Activated CD4-positive, alpha-beta T cell treated with anti-CD3 and anti-CD28 coated beads, Interleukin-2, amount 10 ng/mL, durations not matched to agents 24 days and 14 days (primary cell): ENCODE measurements around the gene NAALADL2. TPM values are rescaled to one million over a fixed set of nuclear protein-coding genes. Genes with fewer than 3 reads are reported as not detected.
"Not testable (repeated sequence)": the region's sequence is repeated elsewhere in the genome, so short reads cannot be mapped to it uniquely, and the experiment has no call there.

Source experiments
- DNase-seq: peaks from one replicate; pipeline ENCODE4 v3.0.0; 2022
- H3K27ac Mint-ChIP-seq: one replicate; pipeline ENCODE4 v1.8.0; 2022; ENCODE audit warnings: mild to moderate bottlenecking, mixed read lengths
- H3K27me3 Mint-ChIP-seq: one replicate; pipeline ENCODE4 v1.8.0; 2022; ENCODE audit warnings: mixed read lengths
- H3K36me3 Mint-ChIP-seq: one replicate; pipeline ENCODE4 v1.8.0; 2022; ENCODE audit warnings: low read depth, mild to moderate bottlenecking, mixed read lengths
- H3K4me1 Mint-ChIP-seq: one replicate; pipeline ENCODE4 v1.8.0; 2021; ENCODE audit warnings: mixed read lengths
- H3K4me3 Mint-ChIP-seq: one replicate; pipeline ENCODE4 v1.8.0; 2022; ENCODE audit warnings: mild to moderate bottlenecking, moderate library complexity, mixed read lengths
- H3K9me3 Mint-ChIP-seq: one replicate; pipeline ENCODE4 v1.8.0; 2021; ENCODE audit warnings: mixed read lengths
- intact Hi-C: fragments of 100-400 bp; cut with micrococcal nuclease; formaldehyde crosslinking; loops from one replicate; pipeline ENCODE4 v1.15.1; 2023
- total RNA-seq: library from RNA; stranded (reverse); gene quantifications from 2 replicates; pipeline ENCODE4 v1.2.3, GENCODE V29; 2022

Gene NAALADL2
- total RNA-seq, 1 donor from 2014 or later, result not detected

- intact Hi-C loops, result no loop called here
- Mint-ChIP-seq H3K4me1 (no peaks in the 10 kb centered on the region), H3K27ac (no peak overlapping the region), H3K4me3 (no peak overlapping the region), H3K27me3 (no peaks in the 10 kb centered on the region), H3K36me3 (no peaks in the 10 kb centered on the region), H3K9me3 (no peaks in the 10 kb centered on the region)
- no peak for DNase-seq
Measured at GRCh38 chr3:175573226-175573625, 714.1 kb downstream of the NAALADL2 start.

- no peak for DNase-seq
- H3K9me3 Mint-ChIP-seq, result no peaks in the 10 kb centered on the region
- no peaks in the 10 kb centered on the region for H3K27me3 Mint-ChIP-seq
- no peak overlapping the region for H3K27ac Mint-ChIP-seq
- no peaks in the 10 kb centered on the region for H3K36me3 Mint-ChIP-seq
- H3K4me3 Mint-ChIP-seq, result no peak overlapping the region
- intact Hi-C loops, result no loop called here
- no peaks in the 10 kb centered on the region for H3K4me1 Mint-ChIP-seq
Measured at GRCh38 chr3:175580318-175580717, 721.2 kb downstream of the NAALADL2 start.

- Mint-ChIP-seq H3K36me3 (no peaks in the 10 kb centered on the region), H3K4me1 (no peaks in the 10 kb centered on the region), H3K27me3 (no peaks in the 10 kb centered on the region), H3K4me3 (no peak overlapping the region), H3K27ac (no peak overlapping the region), H3K9me3 (no peaks in the 10 kb centered on the region)
- intact Hi-C loops, result no loop called here
- no peak for DNase-seq
Measured at GRCh38 chr3:175585898-175586297, 726.8 kb downstream of the NAALADL2 start.

- DNase-seq, result no peak
- no peak overlapping the region for H3K4me3 Mint-ChIP-seq
Measured at GRCh38 chr3:175590745-175591144, 731.6 kb downstream of the NAALADL2 start.

GRCh38 chr3:175591375-175591774 is 732.2 kb downstream of the NAALADL2 start:
- Mint-ChIP-seq H3K4me3 (no peak overlapping the region), H3K36me3 (no peaks in the 10 kb centered on the region), H3K27me3 (no peaks in the 10 kb centered on the region), H3K4me1 (no peaks in the 10 kb centered on the region), H3K27ac (no peak overlapping the region), H3K9me3 (no peaks in the 10 kb centered on the region)
- no peak for DNase-seq
- intact Hi-C loops, result no loop called here

More at GRCh38 chr3:175590745-175591144, 731.6 kb downstream of the NAALADL2 start:
- H3K4me1 Mint-ChIP-seq, result no peaks in the 10 kb centered on the region
- intact Hi-C loops, result no loop called here
- no peak overlapping the region for H3K27ac Mint-ChIP-seq
- H3K9me3 Mint-ChIP-seq, result no peaks in the 10 kb centered on the region
- H3K36me3 Mint-ChIP-seq, result no peaks in the 10 kb centered on the region
- H3K27me3 Mint-ChIP-seq, result no peaks in the 10 kb centered on the region

- no peaks in the 10 kb centered on the region for H3K27me3 Mint-ChIP-seq
- no peaks in the 10 kb centered on the region for H3K9me3 Mint-ChIP-seq
- no peaks in the 10 kb centered on the region for H3K4me1 Mint-ChIP-seq
- H3K27ac Mint-ChIP-seq, result no peak overlapping the region
- DNase-seq, result no peak
- H3K4me3 Mint-ChIP-seq, result no peak overlapping the region
- no peaks in the 10 kb centered on the region for H3K36me3 Mint-ChIP-seq
- intact Hi-C loops, result no loop called here
Measured at GRCh38 chr3:175593331-175593730, 734.2 kb downstream of the NAALADL2 start.

GRCh38 chr3:175598740-175599139 is 739.6 kb downstream of the NAALADL2 start:
- Mint-ChIP-seq H3K27ac (no peak overlapping the region), H3K4me3 (no peak overlapping the region), H3K4me1 (no peaks in the 10 kb centered on the region), H3K27me3 (no peaks in the 10 kb centered on the region), H3K9me3 (no peaks in the 10 kb centered on the region), H3K36me3 (no peaks in the 10 kb centered on the region)
- DNase-seq, result no peak
- intact Hi-C loops, result no loop called here

GRCh38 chr3:175601521-175601920 is 742.4 kb downstream of the NAALADL2 start:
- intact Hi-C loops, result no loop called here
- Mint-ChIP-seq H3K36me3 (no peaks in the 10 kb centered on the region), H3K27me3 (no peaks in the 10 kb centered on the region), H3K9me3 (no peaks in the 10 kb centered on the region), H3K4me3 (no peak overlapping the region), H3K27ac (no peak overlapping the region), H3K4me1 (no peaks in the 10 kb centered on the region)
- DNase-seq, result no peak

- no peaks in the 10 kb centered on the region for H3K36me3 Mint-ChIP-seq
- H3K9me3 Mint-ChIP-seq, result peaks cover 4% of the 10 kb centered on the region
- intact Hi-C loops, result no loop called here
- no peaks in the 10 kb centered on the region for H3K27me3 Mint-ChIP-seq
- no peak overlapping the region for H3K4me3 Mint-ChIP-seq
- no peak for DNase-seq
- H3K4me1 Mint-ChIP-seq, result no peaks in the 10 kb centered on the region
- H3K27ac Mint-ChIP-seq, result no peak overlapping the region
Measured at GRCh38 chr3:175605851-175606250, 746.7 kb downstream of the NAALADL2 start.

GRCh38 chr3:175606650-175607318 is 747.6 kb downstream of the NAALADL2 start:
- Mint-ChIP-seq H3K4me1 (no peaks in the 10 kb centered on the region), H3K27ac (no peak overlapping the region), H3K36me3 (no peaks in the 10 kb centered on the region), H3K9me3 (peaks cover 4% of the 10 kb centered on the region), H3K4me3 (no peak overlapping the region), H3K27me3 (no peaks in the 10 kb centered on the region)
- no peak for DNase-seq
- intact Hi-C loops, result no loop called here

- H3K27me3 Mint-ChIP-seq, result no peaks in the 10 kb centered on the region
- H3K9me3 Mint-ChIP-seq, result peaks cover 4% of the 10 kb centered on the region
- H3K36me3 Mint-ChIP-seq, result no peaks in the 10 kb centered on the region
Measured at GRCh38 chr3:175608356-175608755, 749.2 kb downstream of the NAALADL2 start.

GRCh38 chr3:175608911-175609310 is 749.8 kb downstream of the NAALADL2 start:
- intact Hi-C loops, result no loop called here
- Mint-ChIP-seq H3K36me3 (no peaks in the 10 kb centered on the region), H3K4me1 (no peaks in the 10 kb centered on the region), H3K27me3 (no peaks in the 10 kb centered on the region), H3K4me3 (no peak overlapping the region), H3K27ac (no peak overlapping the region), H3K9me3 (peaks cover 4% of the 10 kb centered on the region)
- no peak for DNase-seq

More at GRCh38 chr3:175608356-175608755, 749.2 kb downstream of the NAALADL2 start:
- no peak overlapping the region for H3K27ac Mint-ChIP-seq
- intact Hi-C loops, result no loop called here
- H3K4me1 Mint-ChIP-seq, result no peaks in the 10 kb centered on the region
- H3K4me3 Mint-ChIP-seq, result no peak overlapping the region
- DNase-seq, result no peak

- DNase-seq, result no peak
- Mint-ChIP-seq H3K36me3 (no peaks in the 10 kb centered on the region), H3K27me3 (no peaks in the 10 kb centered on the region), H3K27ac (no peak overlapping the region), H3K4me3 (no peak overlapping the region), H3K9me3 (peaks cover 4% of the 10 kb centered on the region), H3K4me1 (no peaks in the 10 kb centered on the region)
- intact Hi-C loops, result no loop called here
Measured at GRCh38 chr3:175612487-175613196, 753.5 kb downstream of the NAALADL2 start.

- DNase-seq, H3K4me1 Mint-ChIP-seq, H3K27me3 Mint-ChIP-seq, H3K9me3 Mint-ChIP-seq, H3K36me3 Mint-ChIP-seq, H3K4me3 Mint-ChIP-seq, intact Hi-C loops, H3K27ac Mint-ChIP-seq: not testable (repeated sequence)
Measured at GRCh38 chr3:175614107-175614506, 755.0 kb downstream of the NAALADL2 start.
